SH-SY5Y (cell line): ENCODE results near the gene FCN3.

Experiments
- GATA2 ChIP-seq: IDR thresholded peaks from 2 replicates; pipeline ENCODE4 v1.6.1; 2011; ENCODE audit warnings: mild to moderate bottlenecking, low read depth, low read length
- GATA3 ChIP-seq: IDR thresholded peaks from 2 replicates; pipeline ENCODE4 v1.6.1; 2011; ENCODE audit warnings: low read depth, mild to moderate bottlenecking, low read length, moderate library complexity

GRCh38 chr1:27358038-27358927, 16.3 kb downstream of the FCN3 start:
- TF ChIP-seq GATA2 (no peak), GATA3 (no peak)
